Measurements from ENCODE around the gene RAPGEF5.
"Not testable (repeated sequence)": the region's sequence is repeated elsewhere in the genome, so short reads cannot be mapped to it uniquely, and the experiment has no call there.

RAPGEF5 gene

GRCh38 chr7:22090107-22090506 is 266.8 kb downstream of the RAPGEF5 start:
- no peak overlapping the region for H3K4me3 ChIP-seq (ENCODE audit: control insufficient read depth, low read depth, low read length)
- no peak for TF ChIP-seq CTCF (conservative IDR thresholded peaks at IDR 0.05; ENCODE audit: control insufficient read depth, insufficient read depth, low read depth, low read length)
- no peak for DNase-seq (ENCODE audit: low read depth)

GRCh38 chr7:22088827-22089226 is 268.1 kb downstream of the RAPGEF5 start:
- no peak overlapping the region for H3K4me3 ChIP-seq (ENCODE audit: control insufficient read depth, low read depth, low read length)
- TF ChIP-seq CTCF (conservative IDR thresholded peaks at IDR 0.05; ENCODE audit: control insufficient read depth, insufficient read depth, low read depth, low read length) = no peak
- DNase-seq (ENCODE audit: low read depth) = no peak

GRCh38 chr7:22087861-22088260 is 269.1 kb downstream of the RAPGEF5 start:
- H3K4me3 ChIP-seq (ENCODE audit: control insufficient read depth, low read depth, low read length) = no peak overlapping the region
- no peak for DNase-seq (ENCODE audit: low read depth)
- no peak for TF ChIP-seq CTCF (conservative IDR thresholded peaks at IDR 0.05; ENCODE audit: control insufficient read depth, insufficient read depth, low read depth, low read length)

GRCh38 chr7:22083704-22084240 is 273.2 kb downstream of the RAPGEF5 start:
- TF ChIP-seq CTCF (conservative IDR thresholded peaks at IDR 0.05; ENCODE audit: control insufficient read depth, insufficient read depth, low read depth, low read length) = no peak
- peak overlapping the region; percentile 51 for H3K4me3 ChIP-seq (ENCODE audit: control insufficient read depth, low read depth, low read length)
- DNase-seq (ENCODE audit: low read depth) = peak; percentile 14

GRCh38 chr7:22082886-22083703 is 273.9 kb downstream of the RAPGEF5 start:
- peak; percentile 59 for DNase-seq (ENCODE audit: low read depth)
- peak overlapping the region; percentile 51 for H3K4me3 ChIP-seq (ENCODE audit: control insufficient read depth, low read depth, low read length)
- peak; percentile 62 for TF ChIP-seq CTCF (conservative IDR thresholded peaks at IDR 0.05; ENCODE audit: control insufficient read depth, insufficient read depth, low read depth, low read length)

- no peak for TF ChIP-seq CTCF (conservative IDR thresholded peaks at IDR 0.05; ENCODE audit: control insufficient read depth, insufficient read depth, low read depth, low read length)
- no peak for DNase-seq (ENCODE audit: low read depth)
Observed at GRCh38 chr7:22082553-22082885, 274.4 kb downstream of the RAPGEF5 start.

GRCh38 chr7:22080219-22080618 is 276.7 kb downstream of the RAPGEF5 start:
- DNase-seq (ENCODE audit: low read depth); H3K4me3 ChIP-seq (ENCODE audit: control insufficient read depth, low read depth, low read length): not testable (repeated sequence)

More at GRCh38 chr7:22082553-22082885, 274.4 kb downstream of the RAPGEF5 start:
- peak overlapping the region; percentile 51 for H3K4me3 ChIP-seq (ENCODE audit: control insufficient read depth, low read depth, low read length)

GRCh38 chr7:22078872-22079271 is 278.1 kb downstream of the RAPGEF5 start:
- not testable (repeated sequence) for DNase-seq (ENCODE audit: low read depth); H3K4me3 ChIP-seq (ENCODE audit: control insufficient read depth, low read depth, low read length)
